ENCODE results near the gene TUBA3E. TPM values are rescaled to one million over a fixed set of nuclear protein-coding genes. Genes with fewer than 3 reads are reported as not detected.
"Not testable (repeated sequence)": the region's sequence is repeated elsewhere in the genome, so short reads cannot be mapped to it uniquely, and the experiment has no call there.

Gene TUBA3E
- total RNA-seq, 2 donors from 2014 or later, result not detected

- H3K4me1 Mint-ChIP-seq, result no peaks in the 10 kb centered on the region
These were observed 28.3 kb downstream of the TUBA3E start for GRCh38 chr2:130169896-130170295.

GRCh38 chr2:130169163-130169562, 29.1 kb downstream of the TUBA3E start:
- not testable (repeated sequence) for H3K9ac ChIP-seq (ENCODE audit: extremely low read depth, low read length, poor library complexity, severe bottlenecking); H3K9me3 Mint-ChIP-seq; H3K4me3 ChIP-seq (ENCODE audit: low read length); H3K27ac ChIP-seq (ENCODE audit: low read depth, low read length); DNase-seq; H3K4me3 Mint-ChIP-seq; H3K4me1 Mint-ChIP-seq; H3K9me3 ChIP-seq (ENCODE audit: control insufficient read depth, low read length); H3K27me3 ChIP-seq (ENCODE audit: control insufficient read depth, insufficient read depth, low read length, poor library complexity, severe bottlenecking); H3K27me3 Mint-ChIP-seq (ENCODE audit: insufficient read depth); H3K4me1 ChIP-seq (ENCODE audit: control insufficient read depth, insufficient read depth, low read length); H3K27ac Mint-ChIP-seq
- 100% methylated on average over 3 of the region's 3 CpGs; no CpG with 5 or more reads in 1 of the 2 experiments for WGBS, 2 experiments (ENCODE audit: insufficient coverage in 1 of 2, insufficient read length in 1 of 2)
- H3K36me3 ChIP-seq (ENCODE audit: control insufficient read depth, insufficient read depth, low read length), result peaks cover 62% of the 10 kb centered on the region
- H3K36me3 Mint-ChIP-seq (ENCODE audit: low read depth), result peaks cover 74% of the 10 kb centered on the region

More at GRCh38 chr2:130169896-130170295, 28.3 kb downstream of the TUBA3E start:
- Histone ChIP-seq H3K36me3 (ENCODE audit: control insufficient read depth, insufficient read depth, low read length) (peaks cover 63% of the 10 kb centered on the region), H3K9me3 (ENCODE audit: control insufficient read depth, low read length) (no peaks in the 10 kb centered on the region), H3K27me3 (ENCODE audit: control insufficient read depth, insufficient read depth, low read length, poor library complexity, severe bottlenecking) (no peaks in the 10 kb centered on the region), H3K4me3 (ENCODE audit: low read length) (no peak overlapping the region), H3K9ac (ENCODE audit: extremely low read depth, low read length, poor library complexity, severe bottlenecking) (no peak overlapping the region), H3K4me1 (ENCODE audit: control insufficient read depth, insufficient read depth, low read length) (no peaks in the 10 kb centered on the region), H3K27ac (ENCODE audit: low read depth, low read length) (no peak overlapping the region)
- 93 to 97% methylated on average over 6 to 7 of the region's 7 CpGs for WGBS, 2 experiments (ENCODE audit: insufficient coverage in 1 of 2, insufficient read length in 1 of 2)
- TF ChIP-seq, protein P1, sequence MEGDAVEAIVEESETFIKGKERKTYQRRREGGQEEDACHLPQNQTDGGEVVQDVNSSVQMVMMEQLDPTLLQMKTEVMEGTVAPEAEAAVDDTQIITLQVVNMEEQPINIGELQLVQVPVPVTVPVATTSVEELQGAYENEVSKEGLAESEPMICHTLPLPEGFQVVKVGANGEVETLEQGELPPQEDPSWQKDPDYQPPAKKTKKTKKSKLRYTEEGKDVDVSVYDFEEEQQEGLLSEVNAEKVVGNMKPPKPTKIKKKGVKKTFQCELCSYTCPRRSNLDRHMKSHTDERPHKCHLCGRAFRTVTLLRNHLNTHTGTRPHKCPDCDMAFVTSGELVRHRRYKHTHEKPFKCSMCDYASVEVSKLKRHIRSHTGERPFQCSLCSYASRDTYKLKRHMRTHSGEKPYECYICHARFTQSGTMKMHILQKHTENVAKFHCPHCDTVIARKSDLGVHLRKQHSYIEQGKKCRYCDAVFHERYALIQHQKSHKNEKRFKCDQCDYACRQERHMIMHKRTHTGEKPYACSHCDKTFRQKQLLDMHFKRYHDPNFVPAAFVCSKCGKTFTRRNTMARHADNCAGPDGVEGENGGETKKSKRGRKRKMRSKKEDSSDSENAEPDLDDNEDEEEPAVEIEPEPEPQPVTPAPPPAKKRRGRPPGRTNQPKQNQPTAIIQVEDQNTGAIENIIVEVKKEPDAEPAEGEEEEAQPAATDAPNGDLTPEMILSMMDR (conservative IDR thresholded peaks at IDR 0.05), result no peak
- no peak for DNase-seq
- no peaks in the 10 kb centered on the region for H3K9me3 Mint-ChIP-seq
- peaks cover 74% of the 10 kb centered on the region for H3K36me3 Mint-ChIP-seq (ENCODE audit: low read depth)
- no peak overlapping the region for H3K27ac Mint-ChIP-seq
- no peaks in the 10 kb centered on the region for H3K27me3 Mint-ChIP-seq (ENCODE audit: insufficient read depth)
- no peak overlapping the region for H3K4me3 Mint-ChIP-seq

GRCh38 chr2:130166611-130167010, 31.6 kb downstream of the TUBA3E start:
- H3K27me3 ChIP-seq (ENCODE audit: control insufficient read depth, insufficient read depth, low read length, poor library complexity, severe bottlenecking); H3K4me3 ChIP-seq (ENCODE audit: low read length); DNase-seq; H3K9ac ChIP-seq (ENCODE audit: extremely low read depth, low read length, poor library complexity, severe bottlenecking); H3K27me3 Mint-ChIP-seq (ENCODE audit: insufficient read depth); H3K4me1 ChIP-seq (ENCODE audit: control insufficient read depth, insufficient read depth, low read length); H3K9me3 Mint-ChIP-seq; H3K4me3 Mint-ChIP-seq; H3K4me1 Mint-ChIP-seq; H3K27ac ChIP-seq (ENCODE audit: low read depth, low read length); H3K27ac Mint-ChIP-seq; H3K9me3 ChIP-seq (ENCODE audit: control insufficient read depth, low read length): not testable (repeated sequence)
- 89 to 93% methylated on average over 3 of the region's 3 CpGs for WGBS, 2 experiments (ENCODE audit: insufficient coverage in 1 of 2, insufficient read length in 1 of 2)
- peaks cover 47% of the 10 kb centered on the region for H3K36me3 ChIP-seq (ENCODE audit: control insufficient read depth, insufficient read depth, low read length)
- peaks cover 66% of the 10 kb centered on the region for H3K36me3 Mint-ChIP-seq (ENCODE audit: low read depth)

GRCh38 chr2:130165293-130166016, 32.8 kb downstream of the TUBA3E start:
- Mint-ChIP-seq H3K27me3 (ENCODE audit: insufficient read depth) (no peaks in the 10 kb centered on the region), H3K4me1 (peaks cover 2% of the 10 kb centered on the region), H3K4me3 (no peak overlapping the region), H3K9me3 (no peaks in the 10 kb centered on the region), H3K27ac (no peak overlapping the region), H3K36me3 (ENCODE audit: low read depth) (peaks cover 62% of the 10 kb centered on the region)
- no peaks in the 10 kb centered on the region for H3K9me3 ChIP-seq (ENCODE audit: control insufficient read depth, low read length)
- no peak overlapping the region for H3K27ac ChIP-seq (ENCODE audit: low read depth, low read length)
- H3K4me3 ChIP-seq (ENCODE audit: low read length), result no peak overlapping the region
- TF ChIP-seq, protein P1 (conservative IDR thresholded peaks at IDR 0.05), result no peak
- no peaks in the 10 kb centered on the region for H3K4me1 ChIP-seq (ENCODE audit: control insufficient read depth, insufficient read depth, low read length)
- no peak for DNase-seq
- WGBS, 2 experiments (ENCODE audit: insufficient coverage in 1 of 2, insufficient read length in 1 of 2), result 91 to 95% methylated on average over 2 to 8 of the region's 8 CpGs
- no peak overlapping the region for H3K9ac ChIP-seq (ENCODE audit: extremely low read depth, low read length, poor library complexity, severe bottlenecking)
- H3K27me3 ChIP-seq (ENCODE audit: control insufficient read depth, insufficient read depth, low read length, poor library complexity, severe bottlenecking), result no peaks in the 10 kb centered on the region
- peaks cover 41% of the 10 kb centered on the region for H3K36me3 ChIP-seq (ENCODE audit: control insufficient read depth, insufficient read depth, low read length)
